GM19099 (cell line): ENCODE measurements around the gene KIAA0040.

Experiments
- POLR2A ChIP-seq: IDR thresholded peaks from 3 replicates; pipeline ENCODE4 v1.6.1; 2011; ENCODE audit warnings: low read depth; ENCODE audit not compliant: insufficient read length; ENCODE audit errors: extremely low read depth

Gene KIAA0040

DNA sequence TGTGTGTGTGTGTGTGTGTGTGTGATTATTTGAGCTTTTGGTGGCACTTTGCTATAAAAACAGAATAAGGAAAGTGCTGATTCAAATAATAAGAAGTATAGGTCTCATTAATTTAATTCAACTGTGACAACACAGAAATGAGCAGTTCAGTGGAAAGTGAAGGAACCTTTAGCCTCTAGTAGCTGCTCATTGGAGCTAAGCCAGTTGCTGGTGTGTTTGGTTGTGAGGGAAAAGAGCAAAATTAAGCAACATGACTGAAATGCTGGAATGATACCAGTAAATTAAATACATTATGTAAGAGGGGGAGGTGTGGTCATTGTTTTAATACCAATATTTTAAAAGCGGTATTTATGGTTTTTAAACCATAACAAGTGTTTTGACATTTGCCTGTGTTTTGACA lies 55.2 kb downstream of the KIAA0040 start:
- TF ChIP-seq POLR2A, result no peak

DNA sequence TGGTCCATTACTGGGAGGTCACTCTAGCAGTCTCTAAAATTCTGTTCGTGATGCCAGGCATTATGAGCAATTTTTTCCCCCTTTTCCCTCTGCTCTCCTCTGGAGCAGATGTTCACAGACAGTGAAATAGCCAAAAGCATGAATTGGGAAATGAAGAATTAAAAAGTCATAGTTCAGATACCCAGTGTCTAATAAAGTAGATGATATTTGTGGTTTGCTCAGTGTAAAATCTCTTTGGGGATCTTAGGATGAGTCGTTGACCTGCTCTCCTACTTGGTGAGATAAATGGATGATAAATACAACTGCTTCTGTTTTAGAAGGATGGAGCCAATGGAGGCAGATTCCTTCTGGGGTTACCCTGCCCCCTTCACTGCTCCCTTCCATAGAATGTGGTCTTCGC lies 56.3 kb downstream of the KIAA0040 start:
- no peak for TF ChIP-seq POLR2A

DNA sequence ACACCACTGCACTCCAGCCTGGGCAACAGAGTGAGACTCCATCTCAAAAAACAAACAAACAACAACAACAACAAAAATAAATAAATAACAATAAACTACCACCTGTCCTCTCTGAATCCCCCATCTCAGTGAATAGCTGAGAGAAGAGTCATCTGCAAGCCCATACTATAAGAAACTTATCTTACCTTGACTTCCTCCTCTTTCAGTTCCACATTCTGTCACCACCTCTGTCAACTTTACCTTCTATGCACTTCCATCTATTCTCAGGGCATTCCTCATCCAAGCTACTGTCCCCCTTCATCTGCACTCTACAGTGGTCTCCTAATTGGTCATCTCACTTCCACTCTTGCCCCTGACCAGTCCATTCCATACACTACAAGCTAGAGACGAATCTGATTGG lies 58.1 kb downstream of the KIAA0040 start:
- no peak for TF ChIP-seq POLR2A

DNA sequence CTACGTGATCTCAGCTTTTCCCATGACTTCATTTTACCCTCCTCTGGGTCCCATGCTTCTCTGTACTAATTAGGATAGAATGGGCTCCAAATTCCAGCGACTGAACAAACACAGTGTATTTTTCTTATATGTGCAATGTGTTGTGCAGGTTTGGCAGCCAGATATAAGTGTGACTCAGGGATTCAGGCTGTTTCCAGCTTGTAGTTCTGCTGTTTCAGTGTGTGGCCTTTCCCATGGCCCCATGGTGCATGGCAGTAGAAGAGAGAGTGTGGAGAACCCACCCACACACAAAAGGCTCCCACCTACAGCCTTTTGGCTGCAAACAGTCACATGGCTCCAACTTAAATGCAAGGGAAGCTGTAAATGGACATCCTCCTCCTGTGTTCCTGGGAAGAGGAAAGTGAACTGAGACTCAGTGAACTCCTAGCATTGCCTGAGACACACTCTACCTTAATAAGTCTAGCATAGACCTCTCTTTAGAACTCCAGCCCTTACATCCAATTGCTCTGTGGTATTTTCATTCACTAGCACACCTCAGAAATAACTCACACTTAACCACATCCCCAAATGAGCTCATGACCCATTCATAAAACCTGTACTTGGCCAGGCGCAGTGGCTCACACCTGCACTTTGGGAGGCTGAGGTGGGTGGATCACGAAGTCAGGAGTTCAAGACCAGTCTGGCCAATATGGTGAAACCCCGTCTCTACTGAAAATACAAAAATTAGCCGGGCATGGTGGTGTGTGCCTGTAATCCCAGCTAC lies 58.7 kb downstream of the KIAA0040 start:
- no peak for TF ChIP-seq POLR2A

GRCh38 chr1:175132436-175132835 lies 60.1 kb downstream of the KIAA0040 start:
- no peak for TF ChIP-seq POLR2A

- TF ChIP-seq POLR2A, result no peak
Measured at GRCh38 chr1:175131095-175131494, 61.5 kb downstream of the KIAA0040 start.

- no peak for TF ChIP-seq POLR2A
Measured at GRCh38 chr1:175130649-175131045, 61.9 kb downstream of the KIAA0040 start.

- no peak for TF ChIP-seq POLR2A
Measured at GRCh38 chr1:175129997-175130648, 62.5 kb downstream of the KIAA0040 start.

DNA sequence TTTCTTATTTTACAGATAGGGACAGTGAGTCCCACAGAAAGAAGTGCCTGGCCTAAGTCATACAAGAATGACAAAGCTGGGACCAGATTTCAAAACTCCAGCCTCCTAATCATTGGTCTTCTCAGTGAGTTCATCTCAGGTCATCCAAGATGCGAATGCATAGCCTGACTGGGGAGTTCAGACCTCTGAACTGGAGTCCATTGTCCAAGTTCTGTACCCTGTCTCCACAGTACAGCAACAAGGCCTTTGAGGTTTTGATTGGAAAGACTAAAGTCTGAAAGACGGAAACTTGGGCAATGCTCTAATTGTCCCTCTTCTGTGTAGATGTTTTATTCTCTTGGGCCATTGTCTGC lies 63.0 kb downstream of the KIAA0040 start:
- no peak for TF ChIP-seq POLR2A

- no peak for TF ChIP-seq POLR2A
Measured at GRCh38 chr1:175129182-175129581, 63.4 kb downstream of the KIAA0040 start.

DNA sequence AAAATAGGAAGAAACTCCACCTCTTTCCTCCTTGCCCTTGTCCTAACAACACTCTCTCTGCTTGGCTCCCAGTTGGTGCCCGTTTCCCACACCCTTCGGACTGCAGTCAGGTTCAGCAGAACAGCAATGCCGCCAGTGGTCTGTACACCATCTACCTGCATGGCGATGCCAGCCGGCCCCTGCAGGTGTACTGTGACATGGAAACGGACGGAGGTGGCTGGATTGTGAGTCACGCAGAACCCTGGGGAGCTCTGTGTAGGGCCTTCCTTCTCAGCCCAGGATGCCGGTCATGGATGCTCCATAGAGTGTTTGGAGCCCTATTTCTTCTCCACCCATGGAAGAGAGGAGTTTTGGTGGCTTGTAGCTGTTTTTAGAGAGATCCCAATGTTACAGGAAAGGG lies 64.1 kb downstream of the KIAA0040 start:
- no peak for TF ChIP-seq POLR2A

DNA sequence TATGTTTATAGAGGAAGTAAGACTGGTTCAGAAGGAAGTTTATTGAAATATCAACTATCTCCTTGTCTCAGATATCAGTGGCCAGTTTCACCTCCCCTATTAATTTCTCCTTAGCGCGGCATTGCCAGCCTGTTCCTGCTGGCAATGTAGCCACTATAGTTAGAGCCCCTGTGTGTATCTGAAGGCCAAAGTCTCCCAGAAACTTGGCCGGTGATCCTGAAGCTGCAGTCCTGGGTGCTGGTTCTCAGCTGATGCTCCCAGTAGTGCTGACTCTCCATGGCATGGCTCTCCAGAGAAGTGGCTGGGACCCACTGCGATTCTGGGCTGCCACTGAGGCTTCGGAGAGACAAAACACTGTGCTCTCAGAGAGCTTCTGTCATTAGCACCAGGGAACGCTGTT lies 65.0 kb downstream of the KIAA0040 start:
- TF ChIP-seq POLR2A, result no peak

DNA sequence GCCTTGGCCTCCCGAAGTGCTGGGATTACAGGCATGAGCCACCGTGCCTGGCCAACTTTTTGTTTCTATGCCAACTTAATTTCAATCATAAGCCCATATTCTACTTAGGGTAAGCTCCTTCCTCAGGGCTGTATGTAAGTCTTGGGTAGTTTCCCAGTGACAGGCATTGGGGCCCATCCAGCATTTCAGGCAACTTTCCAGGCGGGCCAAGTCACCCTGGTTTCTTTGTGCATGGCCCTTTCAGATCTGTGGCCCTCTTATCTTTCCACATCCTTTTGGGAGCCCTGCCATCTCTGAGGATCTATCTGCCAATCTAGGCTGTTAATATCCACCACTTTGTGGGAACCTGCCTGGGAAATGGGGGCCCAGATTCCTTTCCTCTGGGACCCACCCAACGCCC lies 66.2 kb downstream of the KIAA0040 start:
- TF ChIP-seq POLR2A, result no peak

DNA sequence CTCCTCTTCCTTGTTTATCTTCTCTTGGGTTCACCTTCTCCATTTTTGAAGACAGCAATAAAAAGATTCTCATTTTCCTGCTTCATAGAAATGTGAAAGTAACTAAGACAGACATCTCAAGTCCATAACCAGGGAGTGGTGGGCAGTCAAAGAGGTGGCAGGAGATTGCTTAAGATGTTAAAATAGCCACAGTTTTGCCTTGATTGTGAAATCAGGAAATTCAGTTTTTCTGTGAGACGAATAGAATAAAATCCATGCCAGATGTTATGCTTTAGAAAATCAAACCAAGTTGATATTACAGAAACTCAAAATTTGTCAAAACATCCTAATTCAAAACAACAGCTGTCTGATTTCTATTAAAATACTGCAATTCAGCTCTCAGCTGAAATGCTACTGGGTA lies 67.7 kb downstream of the KIAA0040 start:
- TF ChIP-seq POLR2A, result no peak

- no peak for TF ChIP-seq POLR2A
Measured at GRCh38 chr1:175120511-175120910, 72.1 kb downstream of the KIAA0040 start.

DNA sequence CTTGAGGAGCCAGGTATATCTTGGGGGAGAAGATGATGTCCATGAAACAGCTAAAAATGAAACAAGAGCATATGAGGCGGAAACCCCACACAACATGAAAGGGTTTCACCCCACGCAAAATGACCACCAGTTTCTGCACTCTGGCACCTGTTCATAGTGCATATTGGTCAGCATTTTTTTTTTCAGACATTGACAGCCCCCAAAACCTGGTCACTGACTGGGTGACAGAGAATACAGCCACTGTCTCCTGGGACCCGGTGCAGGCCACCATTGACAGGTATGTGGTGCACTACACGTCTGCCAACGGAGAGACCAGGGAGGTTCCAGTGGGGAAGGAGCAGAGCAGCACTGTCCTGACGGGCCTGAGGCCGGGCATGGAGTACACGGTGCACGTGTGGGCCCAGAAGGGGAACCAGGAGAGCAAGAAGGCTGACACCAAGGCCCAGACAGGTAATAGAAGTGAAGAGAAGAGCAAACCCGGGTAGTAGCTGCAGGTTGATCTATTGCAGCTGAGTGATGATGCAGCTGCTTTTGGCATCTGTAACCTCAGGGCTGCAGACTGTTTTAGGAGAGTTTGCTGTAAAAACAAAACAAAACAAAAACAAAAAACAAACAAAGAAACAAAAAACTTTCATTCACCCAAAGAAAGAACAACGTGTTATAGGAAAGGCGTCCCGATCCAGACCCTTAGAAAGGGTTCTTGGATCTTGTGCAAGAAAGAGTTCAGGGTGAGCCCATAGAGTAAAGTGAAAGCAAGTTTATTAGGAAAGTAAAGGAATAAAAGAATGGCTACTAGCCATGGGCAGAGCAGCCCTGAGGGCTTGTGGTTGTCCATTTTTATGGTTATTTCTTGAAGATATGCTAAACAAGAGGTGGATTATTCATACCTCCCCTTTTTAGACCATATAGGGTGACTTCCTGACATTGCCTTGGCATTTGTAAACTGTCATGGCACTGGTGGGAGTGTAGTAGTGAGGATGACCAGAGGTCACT lies 73.9 kb downstream of the KIAA0040 start:
- TF ChIP-seq POLR2A, result no peak

DNA sequence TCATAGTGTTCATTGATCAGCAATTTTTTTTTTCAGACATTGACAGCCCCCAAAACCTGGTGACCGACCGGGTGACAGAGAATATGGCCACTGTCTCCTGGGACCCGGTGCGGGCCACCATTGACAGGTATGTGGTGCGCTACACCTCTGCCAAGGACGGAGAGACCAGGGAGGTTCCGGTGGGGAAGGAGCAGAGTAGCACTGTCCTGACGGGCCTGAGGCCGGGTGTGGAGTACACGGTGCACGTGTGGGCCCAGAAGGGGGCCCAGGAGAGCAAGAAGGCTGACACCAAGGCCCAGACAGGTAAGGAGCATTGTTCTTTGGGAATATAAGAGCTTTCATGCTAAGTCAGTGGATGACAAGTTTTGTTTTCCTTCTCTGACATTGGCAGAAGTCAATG lies 75.7 kb downstream of the KIAA0040 start:
- no peak for TF ChIP-seq POLR2A
